H1 (cell line): Measurements from ENCODE around the gene STARD7. TPM values are rescaled to one million over a fixed set of nuclear protein-coding genes. Genes with fewer than 3 reads are reported as not detected.

Source experiments
- BACH1 ChIP-seq: IDR thresholded peaks from 2 replicates; pipeline ENCODE4 v1.6.1; 2012; ENCODE audit warnings: low read length, improper control_type of control experiment
- BRCA1 ChIP-seq: IDR thresholded peaks from 2 replicates; pipeline ENCODE4 v1.6.1; 2012; ENCODE audit warnings: low read depth, low read length, improper control_type of control experiment
- CHD7 ChIP-seq: fragments of 300-600 bp; sonication (generic); IDR thresholded peaks from 2 replicates; pipeline ENCODE4 v1.7.1; 2012; ENCODE audit warnings: low read length, moderate library complexity, mild to moderate bottlenecking, inconsistent platforms; ENCODE audit not compliant: insufficient replicate concordance
- EP300 ChIP-seq, 2 experiments: IDR thresholded peaks; 1 replicate in 1 of 2; 2 replicates in 1 of 2; pipeline ENCODE4 v1.6.1; 2011 to 2012; ENCODE audit warnings: low read depth in 2 of 2, low read length in 2 of 2, mild to moderate bottlenecking in 2 of 2, borderline replicate concordance in 1 of 2, inconsistent platforms in 1 of 2, moderate library complexity in 1 of 2
- HDAC2 ChIP-seq, 2 experiments: fragments of 300-600 bp in 1 of 2; sonication (generic) in 1 of 2; IDR thresholded peaks; 2 replicates each; pipeline ENCODE4 v1.6.1; 2011 to 2012; ENCODE audit warnings: low read depth in 2 of 2, low read length in 2 of 2, mild to moderate bottlenecking in 2 of 2, moderate library complexity in 2 of 2, borderline replicate concordance in 1 of 2, inconsistent platforms in 1 of 2
- NANOG ChIP-seq: IDR thresholded peaks from 2 replicates; pipeline ENCODE4 v1.6.1; 2011; ENCODE audit warnings: low read length, low read depth, mild to moderate bottlenecking, inconsistent platforms; ENCODE audit not compliant: insufficient read depth, poor library complexity, severe bottlenecking
- RNF2 ChIP-seq: fragments of 200-900, 300-1000 bp; sonication (generic); IDR thresholded peaks from 2 replicates; pipeline ENCODE4 v1.7.1; 2016; ENCODE audit warnings: borderline replicate concordance, low read depth, mild to moderate bottlenecking, antibody characterized with exemption, low read length; ENCODE audit not compliant: poor library complexity, severe bottlenecking; ENCODE audit errors: missing control alignments
- SIRT6 ChIP-seq: IDR thresholded peaks from one replicate; pipeline ENCODE4 v1.7.1; 2012; ENCODE audit warnings: low read length, inconsistent platforms
- SIX5 ChIP-seq: IDR thresholded peaks from 2 replicates; pipeline ENCODE4 v1.6.1; 2011; ENCODE audit warnings: mild to moderate bottlenecking, low read depth, low read length
- SP4 ChIP-seq: IDR thresholded peaks from 2 replicates; pipeline ENCODE4 v1.6.1; 2012; ENCODE audit warnings: low read length, inconsistent platforms
- TBP ChIP-seq: IDR thresholded peaks from 2 replicates; pipeline ENCODE4 v1.6.1; 2011; ENCODE audit warnings: low read depth, low read length, improper control_type of control experiment
- TEAD4 ChIP-seq: IDR thresholded peaks from 2 replicates; pipeline ENCODE4 v1.6.1; 2012; ENCODE audit warnings: low read depth, low read length, inconsistent platforms, mixed read lengths
- polyA plus RNA-seq, 7 experiments: library from polyadenylated mRNA; depleted of rRNA in 3 of 7; stranded (reverse) in 5 of 7; unstranded in 2 of 7; fragments of >200 nt in 5 of 7; fragments of 200-250 nt in 2 of 7; gene quantifications; 1 replicate in 5 of 7; 2 replicates in 1 of 7; 4 replicates in 1 of 7; pipeline versions ENCODE4 v1.2.1 to v1.2.3, GENCODE V29; 2011 to 2013; ENCODE audit warnings: missing spikeins in 2 of 7, mixed read lengths in 2 of 7
- total RNA-seq: library from RNA; stranded (reverse); fragmentation: NEBNext Ultra II Directional; extraction: Animal tissue kit (Norgen Biotek cat#: 25700); gene quantifications from 2 replicates; pipeline ENCODE4 v1.2.1, GENCODE V29; 2021

The STARD7 gene
- total and polyA plus RNA-seq, 2 of the 8 experiments (the other 6 are each of a cell fraction or from before 2014, with no cell fraction given), result 89.1 to 200 TPM

DNA sequence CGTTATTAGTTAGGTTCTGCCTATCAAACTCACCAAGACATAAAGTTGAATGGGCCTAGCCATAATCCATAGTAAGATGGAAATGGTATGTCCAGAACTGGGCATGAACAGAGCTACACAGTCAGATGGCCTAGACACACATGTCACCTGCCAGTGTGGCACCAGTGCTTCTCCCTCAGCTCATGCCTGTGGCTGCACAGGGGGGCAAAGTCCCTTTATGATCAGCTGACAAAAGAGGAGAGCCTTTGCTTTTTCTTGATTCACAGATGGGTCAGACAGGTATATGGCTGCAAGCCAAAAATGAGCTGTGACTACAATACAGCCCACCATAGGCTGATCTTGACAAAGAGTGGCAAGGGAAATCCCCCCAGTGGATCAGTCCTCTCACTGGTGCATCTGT lies 28.3 kb upstream of the STARD7 start (continued):
- TF ChIP-seq CHD7 (no peak), SP4 (no peak), RNF2 (no peak), SIX5 (no peak), SIRT6 (no peak), BRCA1 (no peak), BACH1 (no peak), HDAC2 (IDR thresholded peaks at IDR 0.05; ENCODE audit: borderline replicate concordance in 1 of 2, low read depth in 2 of 2, low read length in 2 of 2) (no peak), EP300 (IDR thresholded peaks at IDR 0.05; ENCODE audit: borderline replicate concordance in 1 of 2, low read depth in 2 of 2, low read length in 2 of 2) (no peak), TBP (no peak), TEAD4 (no peak), NANOG (no peak)
